HEK293T (cell line): ENCODE results near the gene NUDT19.
A peak's percentile ranks its signal among the peaks of the same experiment; 100 is the strongest.

ENCODE experiments used
- CTCF ChIA-PET: fragments of 350-600 bp; formaldehyde crosslinking; extraction: SDS; loops from one replicate; lab custom pipeline; 2021; ENCODE audit warnings: antibody characterized with exemption, inconsistent platforms; lab: Yijun Ruan, JAX
- POLR2A ChIA-PET: fragments of 350-600 bp; formaldehyde crosslinking; extraction: SDS; loops from one replicate; lab custom pipeline; 2020; ENCODE audit warnings: antibody characterized with exemption, inconsistent platforms; lab: Yijun Ruan, JAX
- DNase-seq: peaks from one replicate; pipeline ENCODE4 v3.0.0; 2012; ENCODE audit warnings: mixed read lengths; ENCODE audit errors: extremely low spot score
- ARNT ChIP-seq: fragments of 450-650 bp; IDR thresholded peaks from 2 replicates; pipeline ENCODE4 v1.6.1; 2017; ENCODE audit warnings: mild to moderate bottlenecking
- BHLHE40 ChIP-seq: fragments of 450-650 bp; IDR thresholded peaks from 2 replicates; pipeline ENCODE4 v1.6.1; 2016; ENCODE audit warnings: mild to moderate bottlenecking, moderate library complexity, borderline replicate concordance
- CTBP1 ChIP-seq: fragments of 450-650 bp; IDR thresholded peaks from 2 replicates; pipeline ENCODE4 v1.6.1; 2016; ENCODE audit warnings: borderline replicate concordance
- ELF4 ChIP-seq: fragments of 450-650 bp; IDR thresholded peaks from 2 replicates; pipeline ENCODE4 v1.6.1; 2017; ENCODE audit warnings: antibody characterized with exemption
- FOXA1 ChIP-seq: fragments of 450-650 bp; IDR thresholded peaks from 2 replicates; pipeline ENCODE4 v1.6.1; 2016; ENCODE audit warnings: mild to moderate bottlenecking
- FOXK2 ChIP-seq: fragments of 450-650 bp; IDR thresholded peaks from 2 replicates; pipeline ENCODE4 v1.6.1; 2016; ENCODE audit warnings: mild to moderate bottlenecking
- FOXM1 ChIP-seq: fragments of 450-650 bp; IDR thresholded peaks from 2 replicates; pipeline ENCODE4 v1.6.1; 2017; ENCODE audit warnings: mild to moderate bottlenecking, borderline replicate concordance
- HDGF ChIP-seq: fragments of 450-650 bp; IDR thresholded peaks from 2 replicates; pipeline ENCODE4 v1.6.1; 2017; ENCODE audit warnings: antibody characterized with exemption, borderline replicate concordance
- L3MBTL2 ChIP-seq: fragments of 450-650 bp; conservative IDR thresholded peaks from 2 replicates; pipeline ENCODE4 v1.6.1; 2016; ENCODE audit warnings: mild to moderate bottlenecking
- LEF1 ChIP-seq: fragments of 450-650 bp; IDR thresholded peaks from 2 replicates; pipeline ENCODE4 v1.6.1; 2017; ENCODE audit warnings: mild to moderate bottlenecking, borderline replicate concordance
- NFRKB ChIP-seq: fragments of 450-650 bp; IDR thresholded peaks from 2 replicates; pipeline ENCODE4 v1.6.1; 2016; ENCODE audit warnings: mild to moderate bottlenecking, moderate library complexity
- SP1 ChIP-seq: fragments of 450-650 bp; IDR thresholded peaks from 2 replicates; pipeline ENCODE4 v1.6.1; 2017
- SUZ12 ChIP-seq: fragments of 450-650 bp; IDR thresholded peaks from 2 replicates; pipeline ENCODE4 v1.6.1; 2016; ENCODE audit warnings: mild to moderate bottlenecking
- TARDBP ChIP-seq: fragments of 450-650 bp; IDR thresholded peaks from 2 replicates; pipeline ENCODE4 v1.6.1; 2016
- ZNF384 ChIP-seq: fragments of 450-650 bp; IDR thresholded peaks from 2 replicates; pipeline ENCODE4 v1.6.1; 2016
- TF ChIP-seq, protein P1 (sequence below): fragments of 450-650 bp; IDR thresholded peaks from 2 replicates; pipeline ENCODE4 v1.6.1; 2016

The NUDT19 gene

DNA sequence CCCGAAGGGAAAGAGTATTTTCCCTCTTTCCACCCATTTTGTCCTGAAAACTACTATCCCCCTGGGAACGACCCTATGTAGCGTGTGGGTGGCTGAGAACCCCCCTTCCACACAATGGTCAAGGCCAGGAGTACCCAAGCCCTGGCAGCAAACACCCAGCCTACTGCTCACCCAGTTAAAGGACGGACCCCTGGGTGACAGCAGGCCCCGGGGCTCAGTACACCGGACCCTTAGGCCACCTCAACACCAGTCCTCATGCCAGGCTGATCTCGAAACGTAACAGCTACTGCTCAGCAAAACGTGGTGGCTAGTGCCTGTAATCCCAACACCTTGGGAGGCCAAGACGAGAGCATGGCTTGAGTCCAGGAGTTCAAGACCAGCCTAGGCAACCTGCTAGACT, 18.0 kb upstream of the NUDT19 start:
- ChIA-PET POLR2A (no interaction called here), CTCF (no interaction called here)
- no peak for DNase-seq
- TF ChIP-seq L3MBTL2 (no peak), SP1 (no peak), BHLHE40 (no peak), SUZ12 (no peak), ZNF384 (no peak)
- TF ChIP-seq, protein P1, sequence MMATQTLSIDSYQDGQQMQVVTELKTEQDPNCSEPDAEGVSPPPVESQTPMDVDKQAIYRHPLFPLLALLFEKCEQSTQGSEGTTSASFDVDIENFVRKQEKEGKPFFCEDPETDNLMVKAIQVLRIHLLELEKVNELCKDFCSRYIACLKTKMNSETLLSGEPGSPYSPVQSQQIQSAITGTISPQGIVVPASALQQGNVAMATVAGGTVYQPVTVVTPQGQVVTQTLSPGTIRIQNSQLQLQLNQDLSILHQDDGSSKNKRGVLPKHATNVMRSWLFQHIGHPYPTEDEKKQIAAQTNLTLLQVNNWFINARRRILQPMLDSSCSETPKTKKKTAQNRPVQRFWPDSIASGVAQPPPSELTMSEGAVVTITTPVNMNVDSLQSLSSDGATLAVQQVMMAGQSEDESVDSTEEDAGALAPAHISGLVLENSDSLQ: no peak

DNA sequence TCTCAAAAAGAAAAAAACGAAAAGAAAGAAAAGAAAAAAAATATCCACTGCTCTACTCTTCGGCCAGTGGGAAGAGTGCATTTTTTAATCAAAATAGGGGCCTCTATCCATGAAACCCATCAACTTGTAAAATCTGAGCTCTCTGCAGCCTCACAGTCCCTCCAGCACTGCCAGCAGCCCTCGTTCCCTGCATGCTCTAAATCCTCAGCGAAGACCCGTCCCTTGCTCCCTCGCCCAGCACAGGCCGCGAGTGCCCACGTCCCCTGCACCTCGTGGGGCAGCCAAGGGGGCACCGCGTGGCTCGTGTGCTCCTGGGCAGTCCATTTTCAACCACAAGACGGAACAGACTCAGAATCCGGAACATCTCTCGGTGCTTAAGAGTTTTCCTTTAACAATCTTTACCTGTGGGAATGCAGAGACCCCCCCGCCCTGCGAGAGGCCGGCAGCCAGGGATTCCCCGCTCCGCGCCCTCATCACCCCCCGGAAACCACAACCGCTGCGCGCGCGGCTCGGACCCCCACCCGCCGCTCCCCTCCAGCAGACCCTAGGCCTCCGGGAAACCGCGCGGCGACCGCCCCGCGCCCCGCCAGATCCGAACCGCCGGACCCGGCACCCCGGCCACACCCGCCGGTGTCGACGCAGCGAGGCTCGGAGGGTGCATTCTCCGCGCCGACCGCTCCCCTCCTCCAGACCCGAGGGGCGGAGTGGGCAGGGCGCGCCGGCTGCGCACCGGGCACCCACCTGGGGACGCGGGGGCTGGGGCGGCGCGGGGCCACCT, 17.3 kb upstream of the NUDT19 start:
- TF ChIP-seq L3MBTL2 (peak; percentile 51), NFRKB (no peak)
- no peak for DNase-seq
- CTCF ChIA-PET: no interaction called here
- POLR2A ChIA-PET: interaction anchor here (0.9 to 2.4 kb wide), 2 partner anchors 17 to 19 kb away, joined by 4 to 8 read pairs; partner anchors contain the start of gene NUDT19

DNA sequence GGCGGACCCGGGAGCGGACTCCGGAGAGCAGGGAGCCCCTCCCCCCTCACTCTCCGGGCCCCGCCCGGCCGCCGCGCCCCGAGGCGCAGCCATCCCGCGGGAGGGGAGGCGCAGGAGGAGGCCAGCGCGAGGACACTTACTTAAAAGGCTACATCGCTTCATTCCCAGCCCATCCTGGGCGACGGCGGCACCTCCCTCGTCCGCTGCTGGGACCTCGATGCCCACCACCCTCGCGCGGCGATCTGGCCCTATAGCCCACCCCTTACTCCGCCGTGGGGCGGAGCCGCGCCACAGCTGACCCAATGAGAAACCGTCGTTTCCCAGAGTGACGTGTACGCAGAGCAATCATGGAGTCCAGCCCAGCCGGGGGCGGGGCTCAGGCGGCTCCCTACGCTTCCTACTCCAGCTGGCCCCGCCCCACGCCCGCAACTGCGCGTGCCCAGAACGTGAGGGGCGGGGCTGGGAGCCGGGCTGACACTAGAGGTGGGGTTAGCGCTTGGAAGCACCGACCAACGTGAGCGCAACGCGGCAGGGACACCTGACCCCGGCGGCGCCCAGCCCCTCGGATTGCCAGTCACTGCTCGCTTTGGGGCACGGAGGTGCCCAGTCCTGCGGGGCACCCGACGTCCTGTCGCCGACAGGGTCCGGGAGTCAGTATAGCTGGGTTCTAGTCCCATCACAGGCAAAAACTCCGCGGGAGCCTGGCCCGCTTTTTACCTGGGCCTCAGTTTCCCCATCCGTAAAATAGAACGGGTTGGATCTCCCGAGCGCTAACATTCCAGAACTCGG, 16.5 kb upstream of the NUDT19 start, which contains the start of gene ANKRD27:
ANKRD27 (minus strand) TSS at position 250 of the 789 bp plus-strand sequence. CDS start 16,165 bp downstream, outside the sequence.
- peak; percentile 99 for DNase-seq
- TF ChIP-seq, protein P1: peak; percentile 99
- TF ChIP-seq FOXA1 (no peak), TARDBP (no peak), L3MBTL2 (peak; percentile 24; the same call in 1 of the 2 replicates), BHLHE40 (no peak), FOXM1 (no peak), FOXK2 (no peak)
- ChIA-PET CTCF (no interaction called here), POLR2A (interaction anchor here (0.9 to 2.4 kb wide), 2 partner anchors 16 to 18 kb away, joined by 4 to 8 read pairs; partner anchors contain the start of gene NUDT19)

DNA sequence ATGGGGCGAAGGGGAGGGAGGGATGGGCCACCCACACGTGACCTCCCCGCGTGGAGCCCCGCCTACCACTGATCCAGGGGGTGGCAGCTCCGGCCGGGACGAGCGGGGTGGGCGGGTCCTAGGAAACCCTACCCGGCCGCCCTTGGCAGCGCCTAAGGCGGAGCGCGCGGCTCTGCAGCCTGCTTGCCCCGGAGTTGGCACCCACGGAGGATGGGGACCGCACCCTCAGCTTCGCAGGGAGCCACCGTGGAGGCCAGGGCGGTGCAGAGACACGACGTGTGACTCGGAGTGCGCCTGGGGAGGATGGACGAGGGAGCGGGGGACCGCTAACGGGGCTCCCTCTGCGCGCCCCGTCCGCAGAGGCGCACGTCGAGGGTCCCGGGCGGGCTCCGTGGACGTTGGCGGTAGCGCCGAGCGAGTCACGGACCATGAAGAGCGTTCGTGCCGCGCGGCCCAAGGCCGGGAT, 15.9 kb upstream of the NUDT19 start, which contains the start of gene RGS9BP:
RGS9BP (plus strand) TSS at position 129 of the 466 bp plus-strand sequence. CDS start 416 bp downstream, outside the sequence.
- CTCF ChIA-PET: no interaction called here
- DNase-seq: peak; percentile 78

DNA sequence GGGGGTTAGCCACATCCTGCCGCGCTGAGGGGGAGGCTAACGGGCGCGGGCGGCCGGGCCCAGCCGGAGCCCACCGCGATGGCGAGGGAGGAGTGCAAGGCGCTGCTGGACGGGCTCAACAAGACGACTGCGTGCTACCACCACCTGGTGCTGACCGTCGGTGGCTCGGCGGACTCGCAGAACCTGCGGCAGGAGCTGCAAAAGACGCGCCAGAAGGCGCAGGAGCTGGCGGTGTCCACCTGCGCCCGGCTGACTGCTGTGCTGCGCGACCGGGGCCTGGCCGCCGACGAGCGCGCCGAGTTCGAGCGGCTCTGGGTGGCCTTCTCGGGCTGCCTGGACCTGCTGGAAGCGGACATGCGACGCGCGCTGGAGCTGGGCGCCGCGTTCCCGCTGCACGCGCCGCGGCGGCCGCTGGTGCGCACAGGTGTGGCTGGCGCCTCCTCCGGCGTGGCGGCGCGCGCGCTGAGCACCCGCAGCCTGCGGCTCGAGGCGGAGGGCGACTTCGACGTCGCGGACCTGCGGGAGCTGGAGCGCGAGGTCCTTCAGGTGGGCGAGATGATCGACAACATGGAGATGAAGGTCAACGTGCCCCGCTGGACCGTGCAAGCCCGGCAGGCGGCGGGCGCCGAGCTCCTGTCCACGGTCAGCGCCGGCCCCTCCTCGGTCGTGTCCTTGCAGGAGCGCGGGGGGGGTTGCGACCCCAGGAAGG, 15.3 kb upstream of the NUDT19 start:
- no peak for DNase-seq
- ChIA-PET CTCF (no interaction called here), POLR2A (interaction anchor here (2.4 kb wide), 1 partner anchor 15 kb away, joined by 8 read pairs; the partner anchor contains the start of gene NUDT19)
- TF ChIP-seq ELF4: no peak
- TF ChIP-seq FOXA1: no peak
- TF ChIP-seq FOXM1: no peak

More for the DNA sequence above, 15.9 kb upstream of the NUDT19 start, which contains the start of gene RGS9BP:
- POLR2A ChIA-PET: interaction anchor here (0.9 to 2.4 kb wide), 2 partner anchors 15 to 18 kb away, joined by 4 to 8 read pairs; partner anchors contain the start of gene NUDT19
- TF ChIP-seq CTBP1 (no peak), LEF1 (no peak), TARDBP (no peak), ELF4 (no peak), NFRKB (no peak), FOXA1 (no peak), BHLHE40 (no peak), SP1 (no peak), SUZ12 (no peak), ARNT (no peak), HDGF (no peak)

DNA sequence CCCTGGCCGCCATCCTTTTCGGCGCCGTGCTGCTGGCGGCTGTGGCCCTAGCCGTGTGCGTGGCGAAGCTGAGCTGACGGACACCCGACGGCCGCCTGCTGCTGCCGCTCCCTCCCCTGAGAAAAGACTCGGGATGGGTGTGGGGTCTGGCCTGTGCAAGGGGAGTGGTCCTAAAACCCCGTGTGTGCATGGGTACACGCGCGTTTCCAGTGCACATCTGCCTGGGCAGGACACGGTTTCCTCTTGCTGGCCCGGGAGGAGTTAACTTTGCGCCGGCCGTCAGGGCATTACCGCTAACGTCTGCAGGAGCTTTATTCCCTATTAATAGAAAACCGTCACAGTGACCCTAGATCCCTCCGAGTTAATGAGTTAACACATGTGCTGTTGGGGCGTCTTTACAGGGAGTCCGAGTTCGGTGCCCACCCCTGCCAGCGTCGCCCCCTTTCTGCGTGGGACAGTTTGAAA, 14.7 kb upstream of the NUDT19 start:
- DNase-seq: no peak
- CTCF ChIA-PET: no interaction called here
- POLR2A ChIA-PET: interaction anchor here (2.4 kb wide), 1 partner anchor 14 kb away, joined by 8 read pairs; the partner anchor contains the start of gene NUDT19
- TF ChIP-seq BHLHE40 (no peak), L3MBTL2 (no peak), LEF1 (no peak), ZNF384 (no peak), NFRKB (no peak), CTBP1 (no peak), SUZ12 (no peak), HDGF (no peak), FOXA1 (no peak), ELF4 (no peak)
- TF ChIP-seq, protein P1: no peak
